NCI-H2227 treated with DMSO at 0.1 percent for 48 hours (cell line): ENCODE results near the gene ATG5.
"Not testable (repeated sequence)": the region's sequence is repeated elsewhere in the genome, so short reads cannot be mapped to it uniquely, and the experiment has no call there.

Source experiments
- DNase-seq: peaks from one replicate; lab custom pipeline; 2025; lab: John Stamatoyannopoulos, UW

The ATG5 gene

GRCh38 chr6:106256201-106256968 is 69.2 kb downstream of the ATG5 start:
- DNase-seq = no peak

- DNase-seq = no peak
Observed at GRCh38 chr6:106255306-106255705, 70.3 kb downstream of the ATG5 start.

GRCh38 chr6:106254636-106255035 is 70.9 kb downstream of the ATG5 start:
- DNase-seq = no peak

- no peak for DNase-seq
Observed at GRCh38 chr6:106253731-106254130, 71.8 kb downstream of the ATG5 start.

GRCh38 chr6:106253172-106253571 is 72.4 kb downstream of the ATG5 start:
- DNase-seq = no peak

- no peak for DNase-seq
Observed at GRCh38 chr6:106252687-106253086, 72.9 kb downstream of the ATG5 start.

- not testable (repeated sequence) for DNase-seq
Observed at GRCh38 chr6:106251531-106252255, 73.9 kb downstream of the ATG5 start.

GRCh38 chr6:106250953-106251352 is 74.6 kb downstream of the ATG5 start:
- DNase-seq = no peak

- DNase-seq = no peak
Observed at GRCh38 chr6:106249658-106250057, 75.9 kb downstream of the ATG5 start.

- DNase-seq = no peak
Observed at GRCh38 chr6:106247733-106248132, 77.8 kb downstream of the ATG5 start.

GRCh38 chr6:106247293-106247692 is 78.3 kb downstream of the ATG5 start:
- DNase-seq = no peak

GRCh38 chr6:106244931-106245330 is 80.6 kb downstream of the ATG5 start:
- no peak for DNase-seq

GRCh38 chr6:106244521-106244920 is 81.0 kb downstream of the ATG5 start:
- DNase-seq = no peak

- no peak for DNase-seq
Observed at GRCh38 chr6:106243261-106243660, 82.3 kb downstream of the ATG5 start.

GRCh38 chr6:106241498-106241897 is 84.1 kb downstream of the ATG5 start:
- no peak for DNase-seq

- DNase-seq = no peak
Observed at GRCh38 chr6:106237286-106237685, 88.3 kb downstream of the ATG5 start.

GRCh38 chr6:106229876-106230445 is 95.6 kb downstream of the ATG5 start:
- not testable (repeated sequence) for DNase-seq

- DNase-seq = no peak
Observed at GRCh38 chr6:106227612-106228507, 97.7 kb downstream of the ATG5 start.

GRCh38 chr6:106226676-106227075 is 98.9 kb downstream of the ATG5 start:
- DNase-seq = no peak

- DNase-seq = no peak
Observed at GRCh38 chr6:106225581-106225980, 100.0 kb downstream of the ATG5 start.

- DNase-seq = peak; percentile 39
Observed at GRCh38 chr6:106223300-106223930, 102.1 kb downstream of the ATG5 start.

- no peak for DNase-seq
Observed at GRCh38 chr6:106220485-106220884, 105.1 kb downstream of the ATG5 start.
